ENCODE results near the gene ABCA13. TPM values are rescaled to one million over a fixed set of nuclear protein-coding genes. Genes with fewer than 3 reads are reported as not detected.

Gene ABCA13
- total RNA-seq, 1 donor from 2014 or later = not detected

- DNase-seq (ENCODE audit: low read depth in 2 of 2) = no peak
These were observed 124.2 kb downstream of the ABCA13 start for GRCh38 chr7:48295296-48295971.

GRCh38 chr7:48296966-48297365, 125.7 kb downstream of the ABCA13 start:
- no peak for DNase-seq (ENCODE audit: low read depth in 2 of 2)

- peak in 1 of 2 donors; percentile 36 for DNase-seq (ENCODE audit: low read depth in 2 of 2)
These were observed 127.5 kb downstream of the ABCA13 start for GRCh38 chr7:48298779-48299178.

DNA sequence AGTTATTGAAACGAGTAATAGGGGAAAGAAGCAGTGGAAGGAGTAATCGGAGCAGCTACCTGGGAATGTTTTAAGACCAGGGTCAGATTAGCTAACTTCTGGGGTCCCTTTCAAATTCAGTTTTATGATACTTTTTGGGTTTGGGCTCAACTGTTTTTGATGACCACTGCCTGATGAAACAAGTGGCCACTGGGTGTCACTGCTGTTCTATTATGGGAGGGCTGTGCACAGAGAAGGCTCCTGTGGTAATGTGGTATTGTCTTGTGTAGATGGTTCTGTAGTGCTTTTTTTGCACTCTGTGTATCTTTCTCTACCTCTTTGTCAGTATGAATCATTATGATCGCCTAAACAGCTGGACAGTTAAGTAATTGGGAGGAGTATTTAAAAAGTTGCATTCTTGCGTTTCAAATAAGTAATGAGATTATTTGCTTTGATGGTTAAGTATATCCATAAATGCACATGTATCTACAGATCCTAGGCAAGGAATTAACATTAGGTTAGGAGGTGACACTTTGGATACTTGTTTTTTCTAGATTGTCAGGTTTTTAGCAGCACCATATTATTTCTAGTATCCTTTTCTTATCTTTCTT, 128.4 kb downstream of the ABCA13 start:
- DNase-seq (ENCODE audit: low read depth in 2 of 2) = peak; percentile 51 to 58

- DNase-seq (ENCODE audit: low read depth in 2 of 2) = no peak
These were observed 129.0 kb downstream of the ABCA13 start for GRCh38 chr7:48300301-48300700.

GRCh38 chr7:48301201-48301600, 129.9 kb downstream of the ABCA13 start:
- DNase-seq (ENCODE audit: low read depth in 2 of 2) = no peak

DNA sequence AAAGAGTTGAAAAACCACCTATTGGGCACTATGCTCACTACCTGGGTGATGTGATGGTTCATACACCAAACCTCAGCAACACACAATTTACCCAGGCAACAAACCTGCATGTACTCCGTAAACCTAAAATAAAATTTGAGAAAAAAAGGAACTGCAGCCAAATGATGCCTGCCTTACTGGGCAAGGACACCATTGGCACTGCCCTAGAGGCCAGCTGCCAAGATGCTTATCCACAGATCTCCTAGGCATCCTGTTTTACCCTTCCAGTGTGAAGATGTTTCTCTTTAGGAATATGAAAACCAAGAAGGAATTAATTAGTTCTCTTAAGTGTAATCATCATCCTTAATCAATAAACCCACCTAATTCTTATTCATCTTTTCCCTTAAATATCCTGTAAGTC, 133.4 kb downstream of the ABCA13 start:
- no peak for DNase-seq (ENCODE audit: low read depth in 2 of 2)

DNA sequence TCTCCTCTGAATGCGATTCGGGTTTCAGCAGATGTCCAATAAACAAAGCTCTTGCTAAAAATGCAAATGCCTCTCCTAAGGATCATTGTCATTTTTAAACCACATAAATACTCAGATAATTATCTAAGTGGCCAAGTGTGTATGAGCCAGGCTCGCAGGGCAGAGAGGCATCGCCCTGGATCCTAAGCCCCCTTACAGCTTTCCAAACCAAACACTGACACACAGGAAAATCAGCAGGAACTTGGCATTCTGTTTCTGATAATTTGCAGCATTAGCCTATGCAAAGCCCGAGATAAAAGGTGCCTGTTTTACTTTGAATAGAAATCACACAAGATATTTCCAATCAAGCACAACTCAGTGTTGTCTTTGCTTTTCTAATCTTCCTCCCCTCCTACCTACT, 134.4 kb downstream of the ABCA13 start:
- DNase-seq (ENCODE audit: low read depth in 2 of 2) = no peak

DNA sequence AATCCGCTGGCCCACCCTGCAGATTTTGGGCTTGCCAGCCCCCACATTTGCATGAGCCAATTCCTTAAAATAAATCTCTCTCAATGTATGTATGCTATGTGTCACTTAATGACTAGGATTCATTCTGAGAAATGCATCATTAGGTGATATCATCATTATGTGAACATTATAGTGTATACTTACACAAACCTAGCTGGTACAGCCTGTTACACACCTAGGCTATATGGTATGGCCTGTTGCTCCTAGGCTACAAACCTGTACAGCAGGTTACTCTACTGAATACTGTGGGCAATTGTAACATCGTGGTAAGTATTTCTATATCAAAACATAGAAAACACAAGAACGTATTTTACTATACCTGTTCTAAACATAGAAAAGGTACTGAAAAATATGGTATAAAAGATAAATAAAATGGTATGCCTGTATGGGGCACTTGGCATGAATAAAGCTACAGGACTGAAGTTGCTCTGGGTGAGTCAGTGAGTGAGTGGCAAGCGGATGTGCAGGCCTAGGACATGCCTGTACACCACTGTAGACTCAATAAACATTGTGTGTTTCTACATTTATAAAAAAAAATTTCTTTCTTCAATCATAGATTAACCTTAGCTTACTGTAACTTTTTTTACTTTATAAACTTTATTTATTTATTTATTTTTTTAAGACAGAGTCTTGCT, 135.9 kb downstream of the ABCA13 start:
- no peak for DNase-seq (ENCODE audit: low read depth in 2 of 2)

- DNase-seq (ENCODE audit: low read depth in 2 of 2) = no peak
These were observed 138.5 kb downstream of the ABCA13 start for GRCh38 chr7:48309720-48310119.

DNA sequence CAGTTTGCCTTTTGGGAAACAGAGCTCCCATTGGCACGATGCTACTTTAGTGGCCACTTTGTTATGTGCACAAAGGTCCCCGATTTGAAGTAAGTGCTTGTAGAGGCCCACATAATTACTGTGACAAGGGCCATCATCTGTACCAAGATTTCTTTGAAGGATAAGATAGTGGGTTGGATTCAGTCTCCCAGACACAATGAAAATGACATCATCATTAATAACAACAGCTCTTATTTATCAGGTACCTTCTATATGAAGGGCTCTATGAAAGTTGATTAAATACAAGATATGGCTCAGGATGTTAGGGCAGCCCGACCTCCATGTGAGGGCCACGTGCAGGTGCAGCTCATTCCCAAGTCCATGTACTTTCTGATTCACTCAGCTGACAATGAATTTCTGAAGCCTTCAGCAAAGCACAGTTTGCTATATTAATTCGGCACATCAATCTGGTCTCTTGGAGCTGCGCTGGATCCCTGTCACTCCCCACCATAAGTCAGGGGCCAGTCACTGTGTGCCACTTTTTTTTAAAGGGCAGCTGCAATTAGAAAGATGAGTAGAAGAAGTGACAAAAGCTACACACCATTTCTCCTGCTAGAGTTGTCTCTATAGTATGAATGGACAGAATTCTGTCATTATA, 140.3 kb downstream of the ABCA13 start:
- DNase-seq (ENCODE audit: low read depth in 2 of 2) = no peak

DNA sequence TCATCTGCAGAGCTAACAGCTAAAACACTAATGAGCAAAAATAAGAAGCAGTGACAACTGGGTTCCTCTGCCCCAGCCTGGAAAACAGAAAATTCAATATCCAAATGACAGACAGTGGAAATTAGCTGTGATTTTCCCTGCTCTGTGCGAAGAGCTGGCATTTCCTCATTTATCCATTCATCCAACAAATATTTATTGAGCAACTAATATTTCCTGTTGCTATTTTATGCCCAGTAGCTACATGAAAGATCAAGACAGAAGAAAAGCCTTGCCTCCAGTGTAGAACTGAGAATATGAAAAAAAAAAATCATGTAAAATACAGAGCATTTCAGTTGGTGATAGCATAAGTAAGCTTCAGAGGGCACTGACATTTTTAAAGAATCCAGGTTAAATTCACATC, 140.9 kb downstream of the ABCA13 start:
- DNase-seq (ENCODE audit: low read depth in 2 of 2) = no peak

DNA sequence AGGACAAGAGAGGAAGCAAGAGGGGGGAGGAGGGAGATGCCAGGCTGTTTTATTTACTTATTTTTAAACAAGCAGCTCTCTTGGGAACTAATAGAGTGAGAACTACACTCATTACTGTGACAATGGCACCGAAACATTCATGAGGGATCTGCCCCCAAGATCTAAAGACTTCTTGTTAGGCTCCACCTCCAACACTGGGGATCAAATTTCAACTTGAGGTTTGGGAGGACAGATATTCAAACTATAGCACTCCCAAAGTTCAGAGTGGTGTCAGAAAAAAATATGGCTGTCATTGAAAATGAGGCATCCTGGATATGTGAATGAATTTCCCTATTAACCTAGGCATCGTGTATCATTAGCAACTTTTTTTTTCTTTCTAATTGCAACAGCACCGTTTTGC, 145.5 kb downstream of the ABCA13 start:
- DNase-seq (ENCODE audit: low read depth in 2 of 2) = no peak

DNA sequence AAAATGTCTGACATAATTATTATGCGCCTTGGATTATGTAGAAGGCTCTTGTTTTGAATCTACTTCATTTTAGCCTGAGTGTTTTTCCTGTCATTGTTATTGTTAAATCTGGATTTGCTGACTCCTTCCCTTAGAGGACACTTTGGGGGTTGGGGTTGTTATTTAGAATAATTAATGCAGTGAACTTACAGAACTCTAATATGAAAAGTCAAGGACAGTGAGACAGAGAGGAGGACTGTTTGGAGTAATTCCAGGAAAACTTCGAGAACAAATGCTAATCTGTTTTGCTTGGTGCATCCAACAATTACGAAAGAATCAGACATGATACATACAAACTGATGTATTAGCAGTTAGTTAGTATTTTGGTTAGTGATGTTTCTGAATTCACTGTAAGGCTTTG, 146.1 kb downstream of the ABCA13 start:
- no peak for DNase-seq (ENCODE audit: low read depth in 2 of 2)

DNA sequence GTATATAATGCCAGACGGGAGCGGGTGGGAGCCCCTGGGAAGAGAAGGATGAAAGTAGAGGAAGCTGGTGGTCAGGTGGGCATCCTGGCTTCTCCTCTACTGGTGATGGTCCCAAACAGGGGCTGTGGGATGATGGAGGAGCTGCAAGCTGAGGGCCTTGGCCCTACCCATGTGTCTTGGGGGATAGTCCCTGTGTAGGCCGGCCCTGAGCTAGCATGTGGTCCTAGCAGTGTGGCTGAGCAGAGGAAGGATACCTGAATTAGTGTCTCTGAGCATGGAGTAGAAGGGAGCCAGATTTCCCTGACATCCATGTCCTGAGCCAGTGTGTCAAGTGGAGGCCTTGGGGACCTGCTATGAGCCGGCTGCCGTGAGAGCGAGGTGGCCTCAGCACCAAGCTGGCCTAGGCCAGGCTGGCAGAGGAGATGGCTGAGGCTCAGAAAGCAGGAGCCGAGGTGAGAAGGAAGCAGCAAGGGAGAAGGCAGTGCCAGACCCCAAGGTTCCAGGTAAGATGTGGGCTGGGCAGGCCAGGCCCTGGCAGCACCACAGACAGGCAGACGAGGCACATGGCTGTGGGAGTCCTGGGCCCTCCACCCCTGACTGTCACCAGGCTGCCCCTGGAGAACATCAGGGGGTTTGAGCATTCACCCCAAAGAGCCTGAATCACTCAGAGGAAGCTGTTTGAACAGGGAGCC, 150.2 kb downstream of the ABCA13 start:
- DNase-seq (ENCODE audit: low read depth in 2 of 2) = no peak

DNA sequence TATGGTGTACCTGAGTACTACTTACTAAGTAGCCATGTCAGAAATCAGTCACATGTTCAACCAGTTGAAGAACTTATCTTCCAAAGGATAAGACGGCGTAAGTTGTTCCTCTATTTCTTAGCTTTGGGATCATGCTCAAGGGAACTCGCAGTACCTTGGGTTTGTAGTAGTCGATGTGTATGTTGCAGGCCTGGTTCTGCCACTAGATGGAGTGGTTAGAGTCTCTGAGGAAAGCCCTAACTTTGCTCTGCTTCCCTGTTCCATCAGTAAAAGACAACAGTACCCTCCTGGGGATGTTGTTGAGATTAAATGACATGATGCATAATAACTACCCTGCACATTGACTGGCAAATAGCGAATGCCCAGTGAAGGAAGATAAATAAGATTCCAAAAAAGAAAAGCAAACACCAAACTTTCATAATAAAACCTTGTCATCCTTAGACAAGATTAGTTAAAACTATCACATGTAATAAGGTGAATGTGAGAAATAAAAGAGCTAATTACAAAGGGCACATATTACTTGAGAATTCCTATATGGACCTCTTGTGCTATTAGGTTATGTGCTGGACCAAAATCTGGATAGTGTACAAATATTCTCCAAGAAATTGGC, 165.9 kb downstream of the ABCA13 start:
- DNase-seq (ENCODE audit: low read depth in 2 of 2) = peak in 1 of 2 donors; percentile 2

- DNase-seq (ENCODE audit: low read depth in 2 of 2) = no peak
These were observed 166.5 kb downstream of the ABCA13 start for GRCh38 chr7:48337781-48338180.

DNA sequence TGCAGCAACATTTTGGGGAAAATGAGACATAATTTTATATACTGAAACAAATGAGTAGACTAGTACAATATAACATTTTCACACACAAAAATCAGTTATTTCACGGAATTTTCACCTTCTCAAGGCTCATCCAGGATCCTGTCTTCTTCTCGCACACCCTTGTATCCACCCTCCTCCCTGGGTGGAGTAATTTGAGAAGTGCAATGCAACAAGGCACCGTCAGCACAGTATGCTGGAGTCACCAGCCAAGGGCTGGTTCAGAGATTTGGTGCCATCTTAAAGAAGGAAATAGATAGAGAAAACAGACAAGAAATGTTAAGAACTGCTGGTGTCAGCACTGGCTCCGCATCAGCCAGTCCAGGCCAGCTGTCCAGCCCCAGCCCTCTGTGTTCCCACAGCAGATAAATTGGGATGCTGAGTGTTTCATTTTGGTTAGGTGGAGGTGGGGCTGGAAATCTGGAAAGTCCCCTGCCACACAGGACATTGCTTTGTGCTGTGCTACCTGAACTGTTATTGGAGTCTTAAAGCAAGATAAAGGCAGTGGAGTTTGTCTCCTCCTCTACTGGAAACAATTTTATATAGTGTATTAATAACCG, 176.1 kb downstream of the ABCA13 start:
- no peak for DNase-seq (ENCODE audit: low read depth in 2 of 2)

DNA sequence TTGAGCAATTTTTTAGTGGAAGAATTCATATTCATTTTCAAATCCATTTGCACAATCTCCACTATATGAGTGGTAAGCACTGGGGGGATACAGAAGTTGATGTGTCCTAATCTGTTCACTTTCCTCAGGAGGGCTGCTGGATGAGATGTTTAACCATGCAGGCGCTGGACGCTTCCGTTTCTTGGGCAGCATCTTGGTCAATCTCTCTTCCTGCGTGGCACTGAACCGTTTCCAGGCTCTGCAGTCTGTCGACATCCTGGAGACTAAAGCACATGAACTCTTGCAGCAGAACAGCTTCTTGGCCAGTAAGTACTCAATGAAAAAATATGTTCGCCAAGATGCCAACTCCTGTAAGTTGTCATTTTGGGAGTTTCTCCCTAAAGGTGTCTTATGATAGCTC, 179.3 kb downstream of the ABCA13 start:
- DNase-seq (ENCODE audit: low read depth in 2 of 2) = no peak

DNA sequence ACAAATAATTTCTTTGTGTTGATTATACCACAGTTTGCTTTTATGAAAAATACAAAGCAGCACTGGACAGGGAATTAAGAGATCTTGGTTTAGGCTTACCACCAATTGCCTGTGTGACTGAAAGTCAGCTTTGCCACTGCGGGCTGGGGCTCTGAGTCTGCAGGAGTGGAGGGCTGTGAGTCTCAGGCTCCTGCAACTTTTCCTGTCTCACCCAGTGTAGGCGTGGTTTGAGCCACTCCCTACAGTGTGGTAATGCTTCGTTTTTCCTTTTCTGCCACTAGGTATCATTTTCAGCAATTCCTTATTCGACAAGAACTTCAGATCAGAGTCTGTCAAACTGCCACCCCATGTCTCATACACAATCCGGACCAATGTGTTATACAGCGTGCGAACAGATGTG, 180.6 kb downstream of the ABCA13 start:
- no peak for DNase-seq (ENCODE audit: low read depth in 2 of 2)

DNA sequence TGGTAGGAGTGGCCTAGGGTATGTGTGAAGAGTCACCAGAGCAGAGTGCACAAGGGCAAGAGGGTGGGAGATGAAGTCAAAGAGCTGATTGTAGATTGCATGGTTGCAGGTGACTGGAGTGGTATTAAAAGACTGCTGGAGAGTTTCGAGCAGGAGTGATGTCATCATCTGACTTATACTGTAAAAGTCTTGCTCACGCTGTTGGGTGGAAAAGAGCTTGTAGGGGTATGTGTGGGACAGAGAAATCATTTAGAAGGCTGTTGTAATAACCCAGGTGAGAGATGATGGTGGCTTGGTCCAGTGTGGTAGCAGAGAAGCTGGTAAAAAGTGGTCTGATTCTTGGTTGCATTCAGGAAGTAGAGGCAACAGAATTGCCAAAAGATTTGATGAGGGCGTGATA, 184.1 kb downstream of the ABCA13 start:
- no peak for DNase-seq (ENCODE audit: low read depth in 2 of 2)

Measured in lung microvascular endothelial cell (primary cell).